ENCODE data around the gene GALNT1. TPM values are rescaled to one million over a fixed set of nuclear protein-coding genes. Genes with fewer than 3 reads are reported as not detected.

The GALNT1 gene
- total and polyA plus RNA-seq, 12 donors, result 8.1 to 61.2 (median 42.1) TPM

GRCh38 chr18:35593859-35594258 lies 12.3 kb downstream of the GALNT1 start:
- TF ChIP-seq CTCF (IDR thresholded peaks at IDR 0.05), result no peak

GRCh38 chr18:35597758-35598157 lies 16.2 kb downstream of the GALNT1 start:
- Histone ChIP-seq H3K27me3 (no peaks in the 10 kb centered on the region), H3K4me3 (no peak overlapping the region), H3K4me1 (peaks cover 0 to 14% (median 5%) of the 10 kb centered on the region in 9 donors), H3K27ac (no peak overlapping the region), H3K36me3 (no peaks in the 10 kb centered on the region), H3K9me3 (peaks cover 0 to 43% (median 18%) of the 10 kb centered on the region in 11 donors)
- ATAC-seq (no peak), DNase-seq (no peak)
- TF ChIP-seq CTCF (IDR thresholded peaks at IDR 0.05), result no peak
- WGBS, 2 donors, result 95 to 100% methylated on average over 4 of the region's 4 CpGs
- intact Hi-C loops (cut with DNase I), result no loop called here

More at GRCh38 chr18:35593859-35594258, 12.3 kb downstream of the GALNT1 start:
- no peak overlapping the region for H3K27ac ChIP-seq
- H3K27me3 ChIP-seq, result no peaks in the 10 kb centered on the region
- no peaks in the 10 kb centered on the region for H3K36me3 ChIP-seq
- peaks cover 0 to 32% (median 17%) of the 10 kb centered on the region in 9 donors for H3K4me1 ChIP-seq
- DNase-seq (no peak), ATAC-seq (no peak)
- 95 to 98% methylated on average over 4 of the region's 4 CpGs for WGBS, 2 donors
- H3K9me3 ChIP-seq, result peaks cover 0 to 9% (median 0%) of the 10 kb centered on the region in 11 donors
- intact Hi-C loops (cut with DNase I), result loop anchor here in 1 of 10 donors (5.0 kb wide), 1 partner anchor 1923 kb away; no protein-coding TSS in a partner anchor
- H3K4me3 ChIP-seq, result no peak overlapping the region

DNA sequence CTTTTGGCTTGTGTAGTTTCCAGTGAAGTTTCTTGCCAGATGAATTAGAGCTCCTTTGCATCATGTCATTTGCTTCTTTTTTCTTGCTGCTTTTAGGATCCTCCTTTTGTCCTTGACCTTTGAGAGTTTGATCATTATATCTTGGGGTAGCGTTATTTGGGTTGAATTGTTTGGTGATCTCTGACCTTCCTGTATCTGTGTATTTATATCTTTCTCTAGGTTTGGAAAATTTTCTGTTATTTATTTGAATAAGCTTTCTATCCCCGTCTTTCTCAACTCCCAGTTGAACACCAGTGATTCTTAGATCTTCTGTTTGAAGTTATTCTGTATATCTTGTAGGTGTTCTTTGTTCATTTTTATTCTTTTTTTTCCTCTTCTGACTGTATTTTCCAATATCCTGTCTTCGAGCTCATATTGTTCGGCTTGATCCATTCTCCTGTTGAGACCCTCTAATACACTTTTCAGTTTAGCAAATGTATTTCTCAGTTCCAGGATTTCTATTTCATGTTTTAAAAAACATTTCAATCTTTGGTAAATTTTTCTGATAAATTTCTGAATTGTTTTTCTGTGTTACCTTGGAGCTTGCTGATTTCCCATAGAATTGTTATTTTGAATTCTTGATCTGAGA lies 20.8 kb downstream of the GALNT1 start:
- TF ChIP-seq CTCF (IDR thresholded peaks at IDR 0.05), result no peak
- Histone ChIP-seq H3K9me3 (peaks cover 0 to 60% (median 24%) of the 10 kb centered on the region in 11 donors), H3K36me3 (no peaks in the 10 kb centered on the region), H3K4me1 (peaks cover 0 to 16% (median 0%) of the 10 kb centered on the region in 9 donors), H3K27me3 (no peaks in the 10 kb centered on the region), H3K27ac (no peak overlapping the region), H3K4me3 (no peak overlapping the region)
- WGBS, 2 donors, result 82 to 98% methylated on average over 4 of the region's 4 CpGs
- no peak for DNase-seq
- intact Hi-C loops (cut with DNase I), result no loop called here
- no peak for ATAC-seq

- DNase-seq, result no peak
- no peak for TF ChIP-seq CTCF (IDR thresholded peaks at IDR 0.05)
- peaks cover 0 to 60% (median 24%) of the 10 kb centered on the region in 11 donors for H3K9me3 ChIP-seq
- intact Hi-C loops (cut with DNase I), result no loop called here
- ATAC-seq, result no peak
- no peaks in the 10 kb centered on the region for H3K27me3 ChIP-seq
- H3K4me3 ChIP-seq, result no peak overlapping the region
- H3K27ac ChIP-seq, result no peak overlapping the region
- peaks cover 0 to 16% (median 0%) of the 10 kb centered on the region in 9 donors for H3K4me1 ChIP-seq
- no peaks in the 10 kb centered on the region for H3K36me3 ChIP-seq
These were observed 21.5 kb downstream of the GALNT1 start for GRCh38 chr18:35603008-35603407.
